ENCODE measurements around the gene C6orf136. TPM values are rescaled to one million over a fixed set of nuclear protein-coding genes. Genes with fewer than 3 reads are reported as not detected.
A peak's percentile ranks its signal among the peaks of the same experiment; 100 is the strongest.

The C6orf136 gene
- polyA plus RNA-seq, 1 donor from 2014 or later, result 26.9 TPM

DNA sequence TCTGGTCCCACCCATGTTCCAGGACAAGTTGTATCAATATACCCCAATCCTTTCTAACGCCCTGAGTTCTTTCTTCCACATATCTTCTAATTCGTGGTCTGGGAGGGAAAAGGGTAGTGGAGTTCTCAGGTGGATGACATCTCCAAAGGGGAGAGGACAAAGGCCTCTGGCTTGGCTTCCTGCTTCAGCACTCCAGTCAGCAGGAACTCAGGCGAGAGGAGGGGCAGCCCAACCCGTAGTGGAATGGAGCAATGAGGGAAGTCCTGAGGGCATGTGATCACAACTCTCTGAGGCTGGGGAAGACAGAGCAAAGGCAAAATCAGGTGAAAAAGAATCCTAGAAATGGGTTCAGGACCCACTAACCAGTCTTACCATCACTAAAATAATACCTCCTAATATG lies 53.4 kb downstream of the C6orf136 start:
- Mint-ChIP-seq H3K9me3 (no peaks in the 10 kb centered on the region), H3K36me3 (peaks cover 1% of the 10 kb centered on the region)

More for the DNA sequence above, 53.4 kb downstream of the C6orf136 start:
- Mint-ChIP-seq H3K4me3 (no peak overlapping the region), H3K4me1 (no peaks in the 10 kb centered on the region), H3K27me3 (no peaks in the 10 kb centered on the region), H3K27ac (peak overlapping the region in 2 of 3 donors; percentile 59 to 81)

Other genes starting within 250 kb of the C6orf136 start
- 2,343 TPM for gene HLA-E, start 157.6 kb upstream of the C6orf136 start, polyA plus RNA-seq
- gene GNL1, start 90.6 kb upstream of the C6orf136 start, polyA plus RNA-seq, result 46.1 TPM
- 8.8 TPM for gene PRR3, start 89.8 kb upstream of the C6orf136 start, polyA plus RNA-seq
- 33.7 TPM for gene ABCF1, start 75.7 kb upstream of the C6orf136 start, polyA plus RNA-seq
- gene PPP1R10, start 29.9 kb upstream of the C6orf136 start, polyA plus RNA-seq, result 28.0 TPM
- gene MRPS18B, start 29.3 kb upstream of the C6orf136 start, polyA plus RNA-seq, result 146 TPM
- gene ATAT1, start 20.3 kb upstream of the C6orf136 start, polyA plus RNA-seq, result 2.0 TPM
- gene DHX16, start 25.9 kb downstream of the C6orf136 start, polyA plus RNA-seq, result 21.6 TPM
- gene PPP1R18, start 39.5 kb downstream of the C6orf136 start, polyA plus RNA-seq, result 91.7 TPM
- gene NRM, start 43.9 kb downstream of the C6orf136 start, polyA plus RNA-seq, result 56.1 TPM
- gene MDC1, start 70.1 kb downstream of the C6orf136 start, polyA plus RNA-seq, result 4.6 TPM
- 156 TPM for gene TUBB, start 73.2 kb downstream of the C6orf136 start, polyA plus RNA-seq
- gene FLOT1, start 95.6 kb downstream of the C6orf136 start, polyA plus RNA-seq, result 97.3 TPM
- 0.73 TPM for gene IER3, start 97.4 kb downstream of the C6orf136 start, polyA plus RNA-seq
- 4.6 TPM for gene DDR1, start 237.4 kb downstream of the C6orf136 start, polyA plus RNA-seq

All from IgD-negative memory B cell (primary cell).